CD4-positive, alpha-beta T cell treated with Interleukin-6 for 4 hours (primary cell): ENCODE results near the gene NCOA6.

Source experiments
- DNase-seq: peaks from one replicate; pipeline ENCODE4 v3.0.0-alpha.2; 2020; ENCODE audit warnings: mixed read lengths

Gene NCOA6

DNA sequence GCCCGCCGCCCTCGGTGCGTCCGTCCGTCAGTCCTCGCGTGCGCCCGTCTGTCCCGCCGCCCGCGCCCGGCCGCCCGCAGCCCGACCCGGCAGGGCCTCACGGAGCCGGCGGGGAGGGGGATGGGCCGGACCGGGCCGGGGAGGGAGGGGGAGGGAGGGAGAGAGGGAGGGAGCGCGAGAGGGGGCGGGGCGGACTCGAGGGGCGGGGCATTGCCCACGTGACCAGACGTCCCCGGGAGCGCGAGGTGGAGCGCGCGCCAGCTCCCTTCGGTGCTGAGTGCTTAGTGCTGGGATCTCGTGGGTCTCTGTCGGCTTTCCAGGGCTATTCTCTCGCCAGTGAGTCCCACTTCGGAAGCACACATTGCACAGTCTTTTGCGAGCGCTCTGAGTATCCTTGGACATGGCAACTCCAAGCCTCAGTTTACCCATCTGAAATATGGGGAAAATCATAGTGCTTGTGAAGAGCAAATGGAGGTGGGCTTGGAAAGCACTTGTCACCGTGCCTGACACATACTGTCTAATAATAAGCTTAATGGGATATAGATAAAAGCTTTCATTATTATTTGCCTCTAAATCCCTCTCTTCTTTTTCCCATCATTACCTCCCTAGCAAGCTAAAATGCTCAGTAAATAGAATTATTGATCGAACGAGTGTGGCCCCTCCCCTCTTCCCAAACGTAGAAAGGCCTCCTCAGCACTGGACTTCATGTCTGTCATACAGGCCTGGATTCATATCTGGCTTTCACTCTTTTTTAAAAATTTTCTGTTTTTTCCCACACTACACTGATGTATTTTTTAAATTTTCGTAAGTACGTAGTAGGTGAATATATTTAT, at the start of gene NCOA6:
TSS of gene NCOA6 (minus strand) at position 122 of the 833 bp plus-strand sequence. CDS start 43,296 bp downstream, outside the sequence.
- DNase-seq, result peak; percentile 94

DNA sequence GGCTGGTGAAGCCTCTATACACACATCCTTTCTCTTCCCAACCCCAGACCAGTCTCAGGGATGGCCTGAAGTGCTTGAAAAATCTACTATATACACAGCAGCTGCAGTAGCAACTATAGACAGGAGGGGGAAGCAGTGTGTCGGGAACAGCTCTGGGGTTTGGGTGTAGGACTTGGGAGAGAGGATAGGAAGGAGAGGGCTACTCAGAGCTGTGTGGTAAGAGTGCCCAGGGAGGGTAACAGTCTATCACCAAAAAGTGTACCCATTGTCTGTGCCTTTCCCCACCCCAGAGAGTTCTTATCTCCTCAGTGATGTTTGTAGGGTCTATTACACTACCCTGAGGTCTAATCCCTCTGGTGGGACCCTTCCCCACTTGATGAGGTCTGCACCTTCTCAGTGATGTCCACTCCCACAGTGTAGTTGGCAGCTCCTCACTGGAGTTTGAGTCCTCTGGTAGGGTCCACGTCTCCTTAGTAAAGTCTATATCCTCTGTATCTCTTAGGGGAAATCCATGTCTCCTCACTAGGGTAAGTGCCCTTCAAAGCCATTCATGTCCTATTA, 48.7 kb upstream of the NCOA6 start:
- peak; percentile 59 for DNase-seq

DNA sequence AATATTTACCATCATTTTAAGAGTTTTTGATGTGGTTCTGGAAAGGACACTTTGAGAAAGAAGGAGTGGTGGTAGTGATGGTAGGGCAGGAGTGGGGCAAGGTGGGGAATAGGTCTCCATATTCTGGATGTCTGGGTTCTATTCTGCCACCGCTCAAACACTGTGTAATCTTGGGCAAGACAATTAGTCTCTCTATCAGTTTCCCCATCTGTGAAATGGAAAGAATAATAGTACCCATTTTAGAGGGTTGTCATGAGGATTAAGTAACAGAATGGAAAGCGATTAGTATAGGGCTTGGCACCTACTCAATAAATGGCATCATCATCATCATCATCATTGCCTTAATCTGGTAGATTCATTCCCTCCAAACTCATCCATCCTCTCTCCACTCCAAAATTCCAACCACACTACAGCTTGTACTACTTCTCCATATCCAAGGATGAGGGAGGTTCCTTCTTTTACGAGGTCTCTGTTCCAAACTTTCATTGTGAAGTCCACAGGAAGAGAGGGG, 48.2 kb upstream of the NCOA6 start:
- no peak for DNase-seq

DNA sequence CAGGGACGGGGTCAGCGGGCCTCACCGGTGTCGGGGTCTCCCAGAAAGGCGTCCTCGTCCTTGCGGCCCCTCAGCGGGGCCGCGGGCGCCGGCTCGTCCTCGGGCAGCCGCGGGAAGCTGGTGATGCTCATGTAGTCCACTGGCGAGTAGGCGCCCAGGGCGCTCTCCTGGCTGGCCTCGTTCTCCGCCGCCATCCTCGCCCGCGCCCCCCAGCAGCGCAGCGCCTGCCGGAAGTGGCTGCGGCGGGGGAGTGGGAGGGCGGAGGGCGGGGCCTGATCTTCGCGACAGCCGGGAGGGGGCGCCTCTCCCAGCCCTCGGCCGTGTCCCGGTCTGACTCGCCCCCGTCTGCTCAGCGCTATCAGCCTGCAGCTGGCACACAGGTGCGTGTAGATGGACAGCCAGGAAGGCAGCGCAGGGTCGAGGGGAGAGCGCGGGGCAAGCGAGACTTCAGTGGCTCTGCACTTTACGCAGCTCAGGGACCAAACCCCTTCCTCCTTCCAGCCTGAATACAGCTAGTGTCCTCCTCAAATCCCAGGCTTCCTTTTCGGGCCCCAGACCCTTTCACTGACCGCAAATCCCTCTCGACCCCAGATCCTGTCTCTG, 47.3 kb upstream of the NCOA6 start, which contains the start of gene GGT7:
TSS of gene GGT7 (minus strand) at position 235 of the 603 bp plus-strand sequence. CDS start at position 194, 41 bp downstream.
- DNase-seq, result peak; percentile 92

DNA sequence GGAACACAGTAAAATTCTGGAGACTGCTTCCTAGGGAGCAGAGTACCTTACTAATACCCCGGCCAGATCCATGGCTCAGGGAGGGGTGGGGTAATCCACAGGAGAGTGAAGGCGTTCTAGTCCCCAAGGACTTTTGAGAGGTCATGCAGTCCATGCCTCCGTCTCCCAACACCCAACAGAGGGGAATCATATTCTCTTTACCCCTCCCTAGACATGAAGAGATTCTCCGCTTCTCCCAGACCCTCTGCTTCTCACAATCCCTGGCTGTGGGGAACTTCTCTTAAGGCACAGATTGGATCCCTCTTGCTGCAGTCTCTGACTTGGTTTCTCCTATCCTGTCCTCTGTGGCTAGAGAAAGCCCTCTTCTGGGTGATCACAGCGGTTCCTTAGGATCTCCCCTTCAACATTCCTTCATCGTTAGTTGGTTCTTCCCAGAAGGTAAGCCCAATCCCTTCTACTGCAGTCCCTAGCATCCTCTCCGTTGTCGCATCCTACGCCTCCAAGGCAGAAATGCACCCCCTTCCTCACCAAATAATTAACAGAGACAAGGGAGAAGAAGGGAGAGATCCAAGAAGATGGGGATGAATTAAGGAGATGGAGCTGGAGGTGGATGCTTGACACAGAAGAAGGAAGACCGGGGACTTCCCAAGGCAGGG, 46.6 kb upstream of the NCOA6 start:
- no peak for DNase-seq

DNA sequence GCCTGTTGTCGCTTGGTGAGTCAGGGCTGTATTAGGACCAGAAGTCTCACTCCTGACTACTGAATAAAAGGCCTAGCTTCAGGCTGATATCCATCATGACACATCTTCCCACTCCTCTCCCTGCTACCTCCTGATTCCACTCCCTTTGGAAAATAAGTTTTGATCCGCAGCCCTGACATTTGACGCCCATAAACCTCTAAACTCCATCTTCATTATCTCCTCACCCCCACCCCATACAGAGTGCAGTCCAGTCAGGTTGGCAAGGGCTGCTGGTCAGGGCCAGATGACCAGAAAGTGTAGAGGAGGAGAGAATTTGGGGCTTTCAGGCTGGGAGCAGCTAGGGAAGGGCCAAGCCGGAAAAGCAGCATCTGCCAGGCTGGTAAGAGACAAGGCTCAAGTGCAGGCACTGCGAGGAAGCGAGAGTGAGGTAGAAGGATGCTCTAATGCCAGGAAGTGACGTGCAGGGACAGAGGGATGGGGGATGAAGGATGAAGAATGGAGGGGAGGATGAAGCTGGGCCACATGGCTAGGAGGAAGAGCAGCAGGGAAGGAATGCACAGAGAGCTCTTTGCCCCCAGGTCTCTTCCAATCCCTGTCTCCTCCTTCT, 46.0 kb upstream of the NCOA6 start:
- DNase-seq, result no peak

DNA sequence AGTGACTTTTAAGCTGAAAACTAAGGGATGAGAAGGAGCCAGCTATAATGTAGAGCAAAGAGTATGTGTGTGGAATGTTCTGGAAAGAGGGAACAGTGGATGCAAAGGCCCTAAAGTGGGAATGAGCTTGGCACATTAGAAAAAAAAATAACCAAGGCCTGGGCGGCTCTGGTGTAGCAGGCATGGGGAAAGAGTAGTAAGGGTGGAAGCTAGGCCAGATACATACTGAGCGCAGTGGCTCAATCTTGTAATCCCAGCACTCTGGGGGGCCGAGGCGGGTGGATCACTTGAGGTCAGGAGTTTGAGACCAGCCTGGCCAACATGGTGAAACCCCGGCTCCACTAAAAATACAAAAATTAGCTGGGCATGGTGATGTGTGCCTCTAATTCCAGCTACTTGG, 38.8 kb upstream of the NCOA6 start:
- DNase-seq, result no peak

DNA sequence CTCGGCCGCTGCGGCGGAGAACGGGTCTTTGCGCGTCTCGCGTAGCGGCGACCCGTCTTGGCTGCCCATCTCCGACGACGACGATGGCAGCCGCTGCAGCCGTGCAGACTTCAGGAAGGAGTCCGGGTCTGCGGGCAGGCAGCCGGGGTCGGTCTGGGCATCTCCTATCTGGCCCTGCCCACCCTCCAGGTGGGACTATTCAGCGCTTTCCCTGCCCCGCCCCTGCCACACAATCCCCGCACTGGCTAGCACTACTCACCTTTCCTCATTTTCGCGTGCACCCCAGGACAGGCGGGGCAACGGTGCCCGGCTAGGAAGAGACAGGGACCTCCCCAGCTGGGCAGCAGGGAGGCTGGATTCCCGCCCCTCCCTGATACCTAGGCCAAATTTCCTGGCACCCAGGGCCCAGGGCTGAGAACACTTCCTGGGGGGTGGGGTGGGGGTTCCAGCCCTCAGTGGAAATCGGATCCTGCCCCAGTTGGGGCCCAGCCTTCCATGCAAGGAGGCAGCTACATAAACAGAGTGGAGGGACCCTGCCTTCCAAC, 38.0 kb upstream of the NCOA6 start:
- DNase-seq, result no peak

DNA sequence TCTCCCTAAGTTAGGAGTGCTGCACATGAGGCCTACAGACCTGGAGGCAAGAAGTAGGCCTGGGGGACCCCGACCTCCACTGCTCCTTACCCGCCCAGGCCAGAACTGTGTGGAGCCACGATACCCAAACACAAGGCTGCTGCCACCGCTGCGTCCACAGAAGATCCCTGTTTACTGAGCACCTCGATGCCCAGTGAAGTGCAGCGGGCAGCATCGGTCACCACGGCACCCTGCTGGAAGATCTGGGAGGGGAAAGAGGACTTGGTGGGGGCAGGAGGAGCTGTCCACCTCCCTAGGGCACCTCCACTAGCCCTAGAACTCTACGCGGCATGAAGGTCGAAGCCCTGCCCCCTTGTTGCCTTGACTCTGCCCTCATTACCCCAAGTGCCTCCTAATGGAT, 37.3 kb upstream of the NCOA6 start:
- no peak for DNase-seq

DNA sequence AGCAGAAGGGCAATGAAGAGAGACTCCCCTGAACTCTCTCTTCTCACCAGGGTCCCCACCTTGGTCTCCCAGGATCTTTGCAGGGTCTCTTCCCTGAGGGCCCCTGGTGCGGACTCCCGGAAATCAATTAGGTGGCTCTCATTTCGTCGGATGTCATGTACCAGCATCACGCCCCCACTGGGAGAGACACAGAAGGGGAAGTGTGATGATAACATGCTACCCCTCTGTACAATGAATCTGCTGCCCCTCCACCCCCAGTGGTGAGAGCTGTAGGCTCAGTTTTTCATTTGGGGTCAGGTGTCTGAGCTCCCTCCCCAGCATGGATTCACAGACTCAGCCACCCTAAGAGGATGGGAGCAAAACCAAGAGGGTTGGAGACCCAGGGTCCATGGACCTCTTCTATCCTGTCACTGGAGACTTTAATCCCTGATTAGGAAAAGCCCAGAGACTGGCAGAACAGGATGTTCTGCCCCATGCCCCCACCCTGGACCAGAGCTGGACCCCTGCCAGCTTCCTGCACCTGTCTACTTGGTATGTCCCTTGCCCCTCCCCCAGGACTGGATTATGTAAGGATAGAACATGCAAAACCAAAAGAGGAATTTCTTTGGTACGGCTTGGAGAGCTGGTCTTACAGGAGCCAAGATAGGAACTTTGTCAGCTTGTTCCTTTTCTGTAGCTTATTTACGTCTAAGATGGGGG, 36.1 kb upstream of the NCOA6 start:
- no peak for DNase-seq

DNA sequence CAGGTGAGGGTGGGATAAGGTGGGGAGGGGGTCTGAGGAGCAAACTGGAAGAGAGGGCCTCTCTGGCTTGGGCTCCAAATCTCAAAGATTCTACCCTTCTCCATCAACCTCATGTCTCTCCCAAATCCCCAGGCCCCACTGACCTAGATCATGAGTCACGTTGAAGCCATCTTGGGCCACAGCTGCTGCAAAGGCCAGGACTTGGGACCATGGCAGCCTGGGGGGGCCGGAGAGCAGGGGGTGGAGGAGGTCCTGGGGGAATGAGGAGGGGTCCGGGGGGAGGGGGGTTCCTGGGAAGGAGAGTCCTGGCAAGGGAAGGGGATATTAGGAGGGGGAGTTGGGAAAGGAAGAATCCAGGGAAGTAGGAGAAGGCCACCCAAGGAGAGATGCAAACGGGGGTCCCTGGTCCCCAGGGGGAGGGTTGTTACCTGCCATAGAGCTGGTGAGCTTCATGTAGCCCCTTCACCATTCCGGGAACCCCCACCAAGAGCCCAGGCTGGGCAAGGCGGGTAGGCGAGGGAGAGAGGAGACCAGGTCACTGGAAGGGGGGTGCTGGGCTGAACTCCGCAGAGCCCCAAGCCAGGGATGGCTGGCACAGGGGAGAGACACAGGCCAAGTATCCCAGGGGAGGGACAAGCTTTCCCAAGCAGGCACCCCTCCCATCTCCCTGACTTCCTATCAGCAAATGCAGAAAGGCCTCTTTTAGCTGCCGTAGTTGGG, 34.5 kb upstream of the NCOA6 start:
- DNase-seq, result no peak

DNA sequence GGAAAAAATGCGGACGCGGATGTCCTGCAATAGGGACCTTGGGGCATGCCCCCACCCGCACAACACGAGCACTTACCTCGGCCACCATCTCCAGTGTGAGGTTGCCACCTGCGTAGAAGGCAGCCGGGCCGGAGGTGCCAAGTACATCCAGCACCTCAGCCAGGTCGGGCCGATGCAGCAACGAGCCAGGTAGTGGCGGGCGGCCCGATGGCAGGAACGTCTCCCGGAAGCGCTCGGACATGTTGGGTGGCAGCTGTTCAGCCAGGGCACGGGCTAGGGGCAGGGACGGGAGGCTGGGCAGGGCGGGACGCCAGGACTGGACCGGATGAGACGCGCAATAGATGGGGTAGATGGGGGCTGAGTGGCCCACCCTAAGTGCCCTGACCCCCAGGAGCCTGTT, 33.9 kb upstream of the NCOA6 start:
- DNase-seq, result no peak

DNA sequence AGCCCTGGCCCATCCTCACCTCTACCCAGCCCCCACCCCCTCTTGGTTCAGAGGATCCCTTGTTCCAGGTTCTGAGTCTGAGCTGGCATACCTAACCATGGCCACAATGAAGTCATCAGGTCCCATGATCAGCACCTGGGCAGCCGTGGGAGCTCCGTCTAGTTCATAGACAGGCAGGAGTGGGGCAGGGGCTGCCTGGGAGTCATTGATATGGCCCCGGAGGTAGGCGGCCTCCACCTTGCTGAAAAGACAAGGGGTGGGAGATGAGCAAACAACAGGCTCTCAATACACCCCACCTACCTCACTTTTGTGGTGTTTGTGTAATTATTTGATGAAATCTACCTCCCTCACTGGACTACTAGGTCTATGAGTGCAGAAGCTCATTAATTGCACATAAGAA, 26.8 kb upstream of the NCOA6 start:
- DNase-seq, result no peak

DNA sequence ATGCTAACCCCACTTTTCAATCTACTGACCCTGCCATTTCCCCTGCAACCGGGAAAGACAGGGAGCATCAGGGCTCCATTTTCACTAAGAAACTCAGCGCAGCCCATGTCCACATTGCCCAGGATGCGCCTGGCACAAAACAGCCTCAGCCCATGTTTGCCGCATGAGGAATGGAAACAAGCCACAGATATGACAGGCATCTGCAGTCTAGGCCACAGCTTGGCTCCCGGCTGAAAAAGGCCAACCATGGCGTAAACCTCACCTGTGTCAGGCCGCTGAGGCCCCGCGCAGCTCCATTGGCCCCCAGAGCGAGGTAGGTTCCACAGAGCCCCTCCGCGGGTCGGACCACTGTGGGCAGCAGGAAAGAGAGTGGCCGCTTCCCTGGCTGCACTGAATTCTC, 25.5 kb upstream of the NCOA6 start:
- DNase-seq, result no peak

DNA sequence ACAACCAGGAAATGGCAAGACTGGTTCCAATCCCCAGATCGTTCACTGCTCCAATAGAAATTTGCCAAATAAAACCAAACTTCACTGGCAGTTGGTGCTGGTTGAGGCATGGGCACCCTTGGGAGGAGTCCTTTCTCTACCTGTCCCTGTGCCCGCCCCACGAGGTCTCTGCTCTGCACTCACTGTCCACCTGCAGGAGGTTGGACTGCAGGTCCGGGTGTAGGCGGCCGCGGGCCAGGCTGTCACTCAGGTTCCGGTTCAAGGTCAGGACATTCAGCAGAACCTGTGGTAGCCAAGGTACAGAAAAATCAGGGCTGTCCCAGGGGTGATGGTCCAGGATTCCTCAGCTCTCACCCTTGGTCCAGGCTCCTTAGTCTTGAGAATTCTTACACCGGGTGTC, 24.3 kb upstream of the NCOA6 start:
- DNase-seq, result no peak

DNA sequence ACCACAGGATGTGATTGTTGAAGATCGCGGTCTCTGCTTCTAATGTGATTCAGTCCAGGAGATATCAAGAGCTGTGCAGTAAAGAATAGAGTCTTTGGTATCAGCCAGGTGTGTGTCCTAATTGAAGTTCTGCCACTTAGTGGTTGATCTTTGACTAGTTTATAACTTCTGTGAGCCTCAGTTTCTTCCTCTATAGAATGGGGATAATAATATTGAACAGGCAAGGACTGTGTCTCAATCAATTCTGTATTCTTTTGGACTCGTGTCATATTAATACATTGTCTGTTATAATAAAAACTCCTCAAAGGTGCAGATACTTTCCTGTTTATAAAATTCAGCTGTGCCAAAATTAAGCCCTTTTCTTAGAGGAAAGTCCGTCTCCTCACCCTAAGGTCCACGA, 23.1 kb upstream of the NCOA6 start:
- DNase-seq, result no peak

DNA sequence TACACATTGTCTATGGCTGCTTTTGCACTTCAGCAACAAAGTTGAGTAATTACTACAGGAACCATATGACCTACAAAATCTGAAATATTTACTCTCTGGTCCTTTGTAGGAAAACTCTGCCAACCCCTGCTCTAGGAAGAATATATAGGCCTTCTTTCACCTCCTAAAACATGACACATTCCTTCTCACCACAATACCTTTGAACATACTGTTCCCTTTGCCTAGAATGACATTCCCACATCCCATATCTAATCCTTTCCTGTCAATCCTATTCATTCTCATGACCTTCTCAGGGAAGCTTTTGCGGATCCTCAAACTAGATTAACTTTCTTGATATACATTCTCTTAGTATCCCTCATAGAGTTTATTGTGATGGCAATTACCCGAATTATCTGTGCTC, 18.0 kb upstream of the NCOA6 start:
- DNase-seq, result no peak

DNA sequence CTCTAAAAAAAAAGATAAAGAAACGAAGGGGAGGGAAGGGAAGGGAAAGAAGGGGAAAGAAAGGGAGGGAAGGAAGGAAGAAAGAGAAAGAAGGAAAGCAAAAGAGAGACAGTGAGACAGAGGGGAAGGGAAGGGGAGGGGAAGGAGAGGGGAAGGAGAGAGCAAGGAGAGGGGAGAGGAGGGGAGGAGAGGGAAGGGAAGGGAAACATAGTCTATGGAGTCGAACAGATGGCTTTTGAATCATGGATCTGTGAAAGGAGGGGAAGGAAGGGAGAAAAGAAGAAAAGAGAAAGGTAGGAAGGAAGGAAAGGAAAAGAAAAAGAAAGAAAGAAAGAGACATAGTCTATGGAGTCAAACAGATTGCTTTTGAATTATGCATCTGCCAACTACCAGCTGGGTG, 16.7 kb upstream of the NCOA6 start:
- no peak for DNase-seq

DNA sequence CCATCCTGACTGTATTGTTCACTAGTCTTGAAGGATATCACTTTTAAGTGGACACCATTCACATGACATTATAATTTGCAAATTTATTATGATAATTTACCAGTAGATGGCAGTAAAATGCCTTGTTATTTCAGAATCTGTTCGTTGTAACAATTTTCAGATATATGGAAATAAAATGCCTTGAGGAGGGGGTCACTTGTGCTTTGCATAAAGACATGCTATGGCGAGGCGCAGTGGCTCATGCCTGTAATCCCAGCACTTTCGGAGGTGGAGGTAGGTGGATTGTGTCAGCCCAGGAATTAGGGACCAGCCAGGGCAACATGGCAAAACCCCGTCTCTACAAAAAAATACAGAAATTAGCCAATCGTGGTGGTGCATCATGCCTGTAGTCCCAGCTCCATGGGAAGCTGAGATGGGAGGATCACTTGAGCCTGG, 9.0 kb upstream of the NCOA6 start:
- DNase-seq, result no peak

DNA sequence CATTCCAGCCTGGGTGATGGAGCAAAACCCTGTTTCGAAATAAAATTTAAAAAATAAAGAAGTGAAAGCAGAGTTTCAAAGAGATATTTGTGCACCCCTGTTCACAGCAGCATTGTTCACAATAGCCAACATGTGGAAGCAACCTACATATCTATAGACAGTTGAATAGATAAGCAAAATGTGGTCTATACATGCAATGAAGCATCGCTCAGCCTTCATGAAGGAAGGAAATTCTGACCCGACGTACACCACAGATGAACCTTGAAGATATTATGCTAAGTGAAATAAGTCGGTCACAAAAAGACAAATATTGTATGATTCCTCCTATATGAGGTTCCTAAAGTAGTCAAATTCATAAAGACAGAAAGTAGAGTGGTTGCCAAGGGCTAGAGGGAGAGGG, 6.5 kb upstream of the NCOA6 start:
- DNase-seq, result no peak

DNA sequence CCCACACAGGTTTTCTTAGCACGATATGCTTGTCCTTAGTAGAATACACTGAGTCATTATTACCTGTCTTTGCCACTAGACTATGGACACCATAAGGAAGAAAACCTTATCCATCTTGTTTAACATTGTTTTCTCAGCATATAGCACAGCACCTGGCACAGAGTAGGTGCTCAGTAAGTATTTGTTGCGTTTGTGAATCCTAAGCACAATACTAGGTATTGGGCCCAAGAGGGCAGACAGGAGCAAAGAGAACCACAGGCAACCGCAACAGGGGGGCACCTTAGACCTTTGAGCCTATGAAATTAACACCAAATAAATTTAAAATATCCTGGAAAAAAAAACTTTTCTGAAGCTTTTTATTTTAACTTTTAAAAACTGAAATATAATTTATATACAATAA, 3.7 kb upstream of the NCOA6 start:
- DNase-seq, result no peak
